AML-193 (cell line): ENCODE data around the gene C17orf113.

Source experiments
- DNase-seq, 2 experiments: peaks; one replicate each; lab custom pipeline; 2025; lab: John Stamatoyannopoulos, UW

C17orf113 gene

GRCh38 chr17:42072323-42073187, 22.2 kb upstream of the C17orf113 start:
- DNase-seq: no peak

DNA sequence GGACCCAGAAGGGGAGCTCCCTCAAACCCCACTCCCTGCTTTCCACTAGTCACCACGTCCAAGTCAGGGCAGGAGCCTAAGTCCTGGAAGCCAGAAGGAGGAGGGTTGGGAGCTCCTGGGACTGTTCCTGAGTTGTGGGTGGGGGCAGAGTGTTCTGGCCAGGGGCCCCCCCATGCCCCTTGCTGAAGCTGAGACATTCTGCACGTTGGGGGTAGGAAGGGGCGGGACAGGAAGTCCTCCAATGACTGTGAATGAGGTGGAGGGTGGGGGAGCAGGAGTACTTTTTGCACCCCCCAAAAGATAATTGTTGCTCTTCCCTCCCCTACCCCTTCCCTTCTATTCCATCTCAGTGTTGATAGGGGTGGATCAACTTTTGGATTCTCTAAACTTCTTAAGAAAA, 21.4 kb upstream of the C17orf113 start:
- no peak for DNase-seq

- DNase-seq: no peak
Measured at GRCh38 chr17:42068979-42069378, 18.6 kb upstream of the C17orf113 start.

- DNase-seq: peak; percentile 21 to 48
Measured at GRCh38 chr17:42067371-42068091, 17.1 kb upstream of the C17orf113 start.

- no peak for DNase-seq
Measured at GRCh38 chr17:42065201-42065600, 14.8 kb upstream of the C17orf113 start.

GRCh38 chr17:42062681-42063080, 12.3 kb upstream of the C17orf113 start:
- no peak for DNase-seq

- DNase-seq: no peak
Measured at GRCh38 chr17:42061646-42062487, 11.5 kb upstream of the C17orf113 start.

DNA sequence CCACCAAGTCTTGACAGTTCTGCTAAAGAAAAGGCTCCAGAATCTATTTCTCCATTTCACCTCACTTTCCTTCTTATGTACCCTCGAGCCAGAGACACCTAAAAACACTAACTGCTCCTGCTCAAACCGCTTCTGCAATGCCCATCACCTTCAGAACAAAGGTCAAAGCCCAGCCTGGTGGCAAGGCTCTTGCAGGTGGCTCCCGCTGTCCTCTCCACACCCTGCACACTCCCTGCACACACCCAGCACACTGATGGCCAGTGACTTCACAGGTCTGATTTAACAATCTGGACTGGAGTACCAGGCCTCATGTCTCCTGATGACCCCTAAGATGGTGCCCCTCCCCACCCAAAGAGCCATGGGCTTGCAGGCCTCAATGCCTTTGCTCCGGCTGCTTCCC, 9.8 kb upstream of the C17orf113 start:
- no peak for DNase-seq

GRCh38 chr17:42059815-42060214, 9.4 kb upstream of the C17orf113 start:
- no peak for DNase-seq

- DNase-seq: no peak
Measured at GRCh38 chr17:42058063-42058462, 7.7 kb upstream of the C17orf113 start.

DNA sequence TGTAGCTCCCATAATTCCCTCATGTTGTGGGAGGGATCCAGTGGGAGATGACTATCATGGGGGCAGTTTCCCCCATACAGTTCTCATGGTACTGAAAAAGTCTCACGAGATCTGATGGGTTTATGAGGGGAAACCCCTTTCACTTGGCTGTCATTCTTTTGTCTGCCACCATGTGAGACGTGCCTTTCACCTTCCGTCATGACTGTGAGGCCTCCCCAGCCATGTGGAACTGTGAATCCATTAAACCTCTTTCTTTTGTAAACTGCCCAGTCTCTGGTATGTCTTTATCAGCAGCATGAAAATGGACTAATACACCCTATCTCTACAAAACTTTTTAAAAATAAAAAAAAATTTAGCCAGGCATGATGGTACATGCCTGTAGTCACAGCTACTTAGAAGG, 6.2 kb upstream of the C17orf113 start:
- DNase-seq: no peak

- DNase-seq: no peak
Measured at GRCh38 chr17:42055496-42055895, 5.1 kb upstream of the C17orf113 start.

DNA sequence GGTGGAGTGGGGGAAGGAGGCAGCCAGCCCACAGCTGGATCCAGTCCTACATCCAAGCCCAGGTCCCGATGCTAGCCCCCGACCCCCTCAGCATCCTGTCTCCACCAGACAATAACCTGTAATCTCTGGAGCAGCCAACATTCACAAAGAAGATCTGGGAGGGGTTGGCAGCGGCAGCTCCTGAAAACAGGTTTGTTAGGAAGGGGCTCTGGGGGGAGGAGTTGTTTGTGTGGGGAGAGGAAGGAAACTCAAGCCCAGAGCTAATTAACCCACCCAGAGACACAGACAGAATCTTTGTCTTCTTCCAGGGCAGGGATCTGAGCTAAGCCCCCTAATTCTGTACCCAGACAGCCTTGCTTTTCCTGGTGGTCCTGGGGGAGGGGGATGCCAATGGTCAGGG, 4.6 kb upstream of the C17orf113 start:
- DNase-seq: no peak

GRCh38 chr17:42053731-42054500, 3.5 kb upstream of the C17orf113 start:
- no peak for DNase-seq

DNA sequence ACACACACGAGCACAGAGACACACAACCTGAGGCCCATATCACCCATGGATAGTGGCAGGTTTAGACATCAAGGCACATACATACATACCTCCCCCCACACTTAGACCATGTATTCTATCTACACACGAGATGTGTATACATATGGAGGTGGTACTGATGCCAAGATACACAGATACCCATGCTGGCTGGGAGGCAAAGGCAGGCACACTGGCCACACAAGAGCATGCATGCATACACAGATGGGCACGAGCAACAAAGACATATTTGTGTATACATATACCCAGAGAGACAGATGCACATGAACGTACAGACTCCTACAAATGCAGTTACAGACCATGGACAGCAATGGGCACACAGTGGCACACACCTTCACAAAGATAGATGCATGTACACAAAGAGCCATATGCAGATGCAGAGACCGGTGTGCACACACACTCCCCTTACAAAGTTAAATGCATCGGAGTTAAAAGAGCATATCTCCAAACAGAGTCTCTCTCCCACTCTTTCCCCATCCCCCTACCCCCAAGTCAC, 2.0 kb upstream of the C17orf113 start:
- no peak for DNase-seq

GRCh38 chr17:42051645-42052044, 1.2 kb upstream of the C17orf113 start:
- no peak for DNase-seq

DNA sequence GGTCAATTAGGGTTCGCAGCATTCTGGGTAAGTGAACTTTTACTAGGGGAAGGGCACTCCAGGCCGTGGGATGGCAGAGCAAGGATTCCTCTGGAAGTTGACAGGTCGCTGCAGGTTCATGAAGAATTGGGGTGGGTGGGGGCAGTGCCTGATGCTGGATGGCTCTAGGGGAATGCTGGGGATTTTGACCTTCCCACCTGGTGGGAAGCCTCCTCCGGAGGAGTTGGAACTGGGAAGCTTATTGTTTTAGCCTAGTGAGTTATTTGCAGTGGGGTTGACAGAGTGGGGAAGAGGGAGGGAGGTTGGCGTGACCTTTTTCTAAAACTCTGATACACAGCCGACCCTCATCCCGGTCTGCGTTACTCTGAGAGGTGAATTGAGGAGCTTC, 606 bp upstream of the C17orf113 start:
- DNase-seq: peak in 1 of 2 experiments; percentile 17

GRCh38 chr17:42049834-42050392, 488 bp downstream of the C17orf113 start:
- DNase-seq: no peak

DNA sequence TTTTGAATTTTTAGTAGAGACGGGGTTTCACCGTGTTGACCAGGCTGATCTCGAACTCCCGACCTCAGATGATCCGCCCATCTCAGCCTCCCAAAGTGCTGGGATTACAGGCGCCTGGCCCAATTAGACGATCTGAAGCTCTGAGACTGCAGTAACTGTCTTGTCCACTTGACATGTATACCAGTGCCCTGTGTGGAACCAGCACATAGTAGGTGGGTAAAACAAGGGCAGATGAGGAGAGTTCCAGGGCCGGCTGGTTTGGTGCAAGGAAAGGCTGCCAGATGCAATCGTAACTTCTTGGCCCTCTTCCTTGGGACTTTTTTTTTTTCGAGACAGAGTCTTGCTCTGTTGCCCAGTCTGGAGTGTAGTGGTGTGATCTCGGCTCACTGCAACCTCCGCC, 3.1 kb downstream of the C17orf113 start:
- DNase-seq: no peak

- DNase-seq: no peak
Measured at GRCh38 chr17:42045719-42046118, 4.7 kb downstream of the C17orf113 start.
